Measurements from ENCODE around the gene ARAP3.

DNA sequence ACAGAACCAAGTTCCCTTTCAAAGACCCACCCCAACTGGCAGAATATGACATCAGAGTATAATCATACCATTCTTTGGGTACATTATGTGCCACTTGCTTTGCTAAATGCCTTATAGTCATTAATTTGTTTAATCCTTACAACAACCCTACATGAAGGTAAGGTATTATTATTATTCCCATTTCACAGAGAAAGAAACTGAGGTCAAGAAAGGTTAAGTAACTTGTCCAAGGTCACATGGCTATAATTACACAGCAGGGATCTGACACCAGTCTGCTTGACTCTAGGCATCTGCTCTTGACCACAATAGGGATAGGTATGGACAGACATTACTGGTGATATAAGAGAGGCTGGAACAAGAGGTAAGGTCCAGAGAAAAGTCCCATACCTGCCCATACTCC lies 32.1 kb downstream of the ARAP3 start:
- no peak for TF ChIP-seq LEF1 (IDR thresholded peaks at IDR 0.05; ENCODE audit: borderline replicate concordance)
- no peak for TF ChIP-seq SUZ12 (IDR thresholded peaks at IDR 0.05)
- TF ChIP-seq FOXA1 (IDR thresholded peaks at IDR 0.05), result no peak
- no peak for TF ChIP-seq HDGF (IDR thresholded peaks at IDR 0.05; ENCODE audit: borderline replicate concordance)
- no peak for TF ChIP-seq BHLHE40 (IDR thresholded peaks at IDR 0.05; ENCODE audit: borderline replicate concordance)
- TF ChIP-seq SP1 (IDR thresholded peaks at IDR 0.05), result no peak
- TF ChIP-seq ELF4 (IDR thresholded peaks at IDR 0.05), result no peak
- no peak for TF ChIP-seq NFRKB (IDR thresholded peaks at IDR 0.05)
- TF ChIP-seq ZNF384 (IDR thresholded peaks at IDR 0.05), result no peak
- no peak for TF ChIP-seq FOXK2 (IDR thresholded peaks at IDR 0.05)
- no peak for TF ChIP-seq TARDBP (IDR thresholded peaks at IDR 0.05)

All from HEK293T (cell line).